NCI-H1417 (cell line): ENCODE data around the gene STIMATE.

Experiments
- DNase-seq, 3 experiments: peaks; one replicate each; lab custom pipeline; 2025; lab: John Stamatoyannopoulos, UW

Gene STIMATE

DNA sequence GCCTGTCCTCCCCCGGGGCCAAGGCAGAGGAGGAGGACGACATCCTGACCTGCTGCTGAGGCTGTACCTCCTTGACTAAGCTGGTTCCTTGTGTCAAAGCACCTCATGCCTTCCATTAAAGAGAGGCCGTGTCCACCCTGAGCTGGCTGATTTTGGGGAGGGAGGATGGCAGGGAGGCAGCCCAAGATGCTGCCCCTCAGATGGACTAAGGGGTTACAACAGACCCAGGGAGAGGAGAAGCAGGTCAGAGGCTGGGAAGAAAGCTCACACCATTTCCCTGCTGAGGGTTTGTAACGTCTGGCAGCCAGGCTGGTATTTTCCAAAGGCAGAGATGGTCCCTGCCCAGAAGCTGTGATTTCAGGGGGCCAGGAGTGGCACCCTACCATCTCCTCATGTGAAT lies 105.4 kb downstream of the STIMATE start:
- DNase-seq, result no peak

DNA sequence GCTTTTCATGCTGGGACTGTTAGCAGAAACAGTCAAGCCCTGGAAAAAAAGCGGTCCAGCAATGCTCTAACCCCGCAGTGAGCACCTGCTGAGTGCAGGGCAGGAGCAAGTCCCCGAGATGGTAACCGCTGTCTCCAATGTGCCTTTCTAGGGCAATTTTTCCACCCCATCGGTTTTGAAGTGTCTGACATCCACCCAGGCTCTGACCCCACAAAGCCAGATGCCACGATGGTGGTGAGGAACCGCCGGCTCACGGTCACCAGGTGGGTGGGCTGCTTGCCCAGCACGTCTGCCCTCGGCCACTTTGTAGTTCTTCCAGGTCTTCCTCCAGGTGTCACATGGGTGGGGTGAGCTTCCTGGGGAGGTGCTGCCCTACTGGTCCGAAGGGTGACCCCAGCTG lies 106.0 kb downstream of the STIMATE start:
- DNase-seq, result no peak

DNA sequence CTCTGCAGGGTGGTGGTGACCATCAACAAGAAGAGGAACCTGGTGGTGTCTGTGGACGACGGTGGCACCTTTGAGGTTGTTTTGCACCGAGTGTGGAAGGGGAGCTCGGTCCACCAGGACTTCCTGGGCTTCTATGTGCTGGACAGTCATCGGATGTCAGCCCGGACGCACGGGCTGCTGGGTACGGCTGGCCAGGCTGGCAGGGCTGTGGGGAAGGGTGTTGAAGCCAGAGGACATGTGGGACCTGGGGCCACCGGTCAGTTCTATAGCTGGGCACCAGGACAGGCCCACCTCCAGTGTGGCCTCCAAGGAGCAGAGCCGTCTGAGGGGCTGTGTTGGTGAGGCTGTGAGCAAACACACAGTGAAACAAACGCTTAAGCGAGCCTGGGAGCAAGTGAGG lies 106.6 kb downstream of the STIMATE start:
- no peak for DNase-seq

DNA sequence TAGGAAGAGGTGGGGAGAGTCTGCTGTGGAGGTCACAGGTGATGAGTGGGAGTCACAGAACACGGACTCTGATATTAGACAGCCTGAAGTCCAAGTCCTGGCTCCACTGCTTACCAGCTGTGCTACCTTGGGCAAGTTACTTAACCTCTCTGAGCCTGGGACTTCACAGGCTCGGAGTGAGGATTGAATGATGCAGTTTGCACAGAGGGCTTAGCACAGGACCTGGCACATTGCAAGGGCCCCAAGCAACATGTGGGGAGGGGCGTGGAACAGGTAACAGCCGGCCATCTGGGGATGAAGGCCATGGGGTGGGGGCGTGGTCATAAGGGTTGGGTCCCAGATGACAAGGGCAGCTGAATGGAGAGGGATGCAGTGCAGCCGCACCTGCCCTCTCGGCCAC lies 107.0 kb downstream of the STIMATE start:
- DNase-seq, result no peak

GRCh38 chr3:52789746-52790040 lies 107.7 kb downstream of the STIMATE start:
- DNase-seq, result no peak

GRCh38 chr3:52788890-52789745 lies 108.2 kb downstream of the STIMATE start:
- no peak for DNase-seq

GRCh38 chr3:52787672-52788625 lies 109.4 kb downstream of the STIMATE start:
- no peak for DNase-seq

GRCh38 chr3:52787246-52787645 lies 110.1 kb downstream of the STIMATE start:
- no peak for DNase-seq
